Activated naive CD8-positive, alpha-beta T cell treated with anti-CD3 and anti-CD28 coated beads, Interleukin-2, amount 50 U/mL, for 24 hours (primary cell): ENCODE measurements around the gene LTK.

Experiments used
- ATAC-seq: fragments of 150-1000 bp; cut with Tn5 transposase; one replicate; pipeline ENCODE4 v1.10.0; 2021
- DNase-seq: peaks from one replicate; pipeline ENCODE4 v3.0.0; 2021
- H3K27ac Mint-ChIP-seq: one replicate; pipeline ENCODE4 v1.8.0; 2021; ENCODE audit warnings: mild to moderate bottlenecking, mixed read lengths
- H3K27me3 Mint-ChIP-seq: one replicate; pipeline ENCODE4 v1.8.0; 2021; ENCODE audit warnings: mixed read lengths
- H3K36me3 Mint-ChIP-seq: one replicate; pipeline ENCODE4 v1.8.0; 2021; ENCODE audit warnings: low read depth, mixed read lengths
- H3K4me1 Mint-ChIP-seq: one replicate; pipeline ENCODE4 v1.8.0; 2021; ENCODE audit warnings: mixed read lengths
- H3K4me3 Mint-ChIP-seq: one replicate; pipeline ENCODE4 v1.8.0; 2021; ENCODE audit warnings: mild to moderate bottlenecking, moderate library complexity, mixed read lengths
- H3K9me3 Mint-ChIP-seq: one replicate; pipeline ENCODE4 v1.8.0; 2021; ENCODE audit warnings: mixed read lengths

The LTK gene

GRCh38 chr15:41550066-41550775 lies 36.6 kb upstream of the LTK start:
- Mint-ChIP-seq H3K27ac (no peak overlapping the region), H3K36me3 (no peaks in the 10 kb centered on the region), H3K4me1 (no peaks in the 10 kb centered on the region), H3K27me3 (no peaks in the 10 kb centered on the region), H3K4me3 (no peak overlapping the region), H3K9me3 (no peaks in the 10 kb centered on the region)
- ATAC-seq = no peak
- no peak for DNase-seq

GRCh38 chr15:41546851-41547786 lies 33.5 kb upstream of the LTK start:
- no peak for ATAC-seq
- Mint-ChIP-seq H3K4me3 (no peak overlapping the region), H3K36me3 (no peaks in the 10 kb centered on the region), H3K27me3 (no peaks in the 10 kb centered on the region), H3K9me3 (no peaks in the 10 kb centered on the region), H3K4me1 (peaks cover 13% of the 10 kb centered on the region), H3K27ac (no peak overlapping the region)
- no peak for DNase-seq

GRCh38 chr15:41545218-41545617 lies 31.6 kb upstream of the LTK start:
- no peak for DNase-seq
- Mint-ChIP-seq H3K27ac (peak overlapping the region; percentile 4), H3K27me3 (no peaks in the 10 kb centered on the region), H3K36me3 (no peaks in the 10 kb centered on the region), H3K4me1 (peaks cover 14% of the 10 kb centered on the region), H3K9me3 (no peaks in the 10 kb centered on the region), H3K4me3 (peak overlapping the region; percentile 92)
- ATAC-seq = no peak

GRCh38 chr15:41544650-41545015 lies 31.0 kb upstream of the LTK start:
- ATAC-seq = no peak
- H3K36me3 Mint-ChIP-seq = no peaks in the 10 kb centered on the region
- peak overlapping the region; percentile 92 for H3K4me3 Mint-ChIP-seq
- DNase-seq = peak; percentile 16
- peak overlapping the region; percentile 4 for H3K27ac Mint-ChIP-seq
- H3K4me1 Mint-ChIP-seq = peaks cover 14% of the 10 kb centered on the region
- no peaks in the 10 kb centered on the region for H3K27me3 Mint-ChIP-seq
- no peaks in the 10 kb centered on the region for H3K9me3 Mint-ChIP-seq

- no peaks in the 10 kb centered on the region for H3K27me3 Mint-ChIP-seq
- DNase-seq = no peak
- no peaks in the 10 kb centered on the region for H3K9me3 Mint-ChIP-seq
- H3K4me1 Mint-ChIP-seq = peaks cover 14% of the 10 kb centered on the region
- H3K27ac Mint-ChIP-seq = peak overlapping the region; percentile 89
- no peaks in the 10 kb centered on the region for H3K36me3 Mint-ChIP-seq
- H3K4me3 Mint-ChIP-seq = peak overlapping the region; percentile 92
- peak; percentile 6 for ATAC-seq
Observed at GRCh38 chr15:41543521-41543870, 29.9 kb upstream of the LTK start.

- no peak for ATAC-seq
- Mint-ChIP-seq H3K4me3 (no peak overlapping the region), H3K27ac (no peak overlapping the region), H3K27me3 (no peaks in the 10 kb centered on the region), H3K4me1 (peaks cover 4% of the 10 kb centered on the region), H3K9me3 (no peaks in the 10 kb centered on the region), H3K36me3 (peaks cover 30% of the 10 kb centered on the region)
- no peak for DNase-seq
Observed at GRCh38 chr15:41536866-41537265, 23.2 kb upstream of the LTK start.

GRCh38 chr15:41535544-41535943 lies 21.9 kb upstream of the LTK start:
- H3K36me3 Mint-ChIP-seq = peaks cover 34% of the 10 kb centered on the region
- no peak for DNase-seq
- no peaks in the 10 kb centered on the region for H3K9me3 Mint-ChIP-seq
- ATAC-seq = no peak
- no peak overlapping the region for H3K4me3 Mint-ChIP-seq
- no peaks in the 10 kb centered on the region for H3K27me3 Mint-ChIP-seq
- peaks cover 6% of the 10 kb centered on the region for H3K4me1 Mint-ChIP-seq
- H3K27ac Mint-ChIP-seq = no peak overlapping the region

- Mint-ChIP-seq H3K4me3 (no peak overlapping the region), H3K9me3 (no peaks in the 10 kb centered on the region)
Observed at GRCh38 chr15:41530363-41530956, 16.8 kb upstream of the LTK start.

GRCh38 chr15:41523097-41523496 lies 9.5 kb upstream of the LTK start:
- Mint-ChIP-seq H3K27ac (no peak overlapping the region), H3K4me1 (no peaks in the 10 kb centered on the region), H3K27me3 (no peaks in the 10 kb centered on the region), H3K9me3 (no peaks in the 10 kb centered on the region), H3K4me3 (no peak overlapping the region), H3K36me3 (peaks cover 19% of the 10 kb centered on the region)
- ATAC-seq (no peak), DNase-seq (no peak)

More at GRCh38 chr15:41530363-41530956, 16.8 kb upstream of the LTK start:
- no peak for ATAC-seq
- no peak for DNase-seq
- Mint-ChIP-seq H3K27ac (no peak overlapping the region), H3K27me3 (no peaks in the 10 kb centered on the region), H3K36me3 (peaks cover 40% of the 10 kb centered on the region), H3K4me1 (peaks cover 3% of the 10 kb centered on the region)

GRCh38 chr15:41521614-41522013 lies 8.0 kb upstream of the LTK start:
- Mint-ChIP-seq H3K36me3 (peaks cover 17% of the 10 kb centered on the region), H3K9me3 (no peaks in the 10 kb centered on the region), H3K27ac (no peak overlapping the region), H3K4me3 (no peak overlapping the region), H3K4me1 (no peaks in the 10 kb centered on the region), H3K27me3 (no peaks in the 10 kb centered on the region)
- DNase-seq (no peak), ATAC-seq (no peak)

- no peak for ATAC-seq
Observed at GRCh38 chr15:41520636-41521035, 7.0 kb upstream of the LTK start.

GRCh38 chr15:41517895-41518449 lies 4.3 kb upstream of the LTK start:
- peaks cover 14% of the 10 kb centered on the region for H3K4me1 Mint-ChIP-seq
- DNase-seq = no peak
- peaks cover 17% of the 10 kb centered on the region for H3K36me3 Mint-ChIP-seq
- H3K9me3 Mint-ChIP-seq = no peaks in the 10 kb centered on the region
- no peak overlapping the region for H3K4me3 Mint-ChIP-seq
- ATAC-seq = no peak
- no peak overlapping the region for H3K27ac Mint-ChIP-seq
- peaks cover 8% of the 10 kb centered on the region for H3K27me3 Mint-ChIP-seq

More at GRCh38 chr15:41520636-41521035, 7.0 kb upstream of the LTK start:
- no peak overlapping the region for H3K4me3 Mint-ChIP-seq
- no peaks in the 10 kb centered on the region for H3K27me3 Mint-ChIP-seq
- peaks cover 17% of the 10 kb centered on the region for H3K36me3 Mint-ChIP-seq
- H3K4me1 Mint-ChIP-seq = no peaks in the 10 kb centered on the region
- no peak overlapping the region for H3K27ac Mint-ChIP-seq
- no peak for DNase-seq
- no peaks in the 10 kb centered on the region for H3K9me3 Mint-ChIP-seq

GRCh38 chr15:41512940-41513505 lies 604 bp downstream of the LTK start:
- Mint-ChIP-seq H3K27ac (no peak overlapping the region), H3K4me1 (peaks cover 24% of the 10 kb centered on the region), H3K4me3 (peak overlapping the region; percentile 58), H3K9me3 (no peaks in the 10 kb centered on the region), H3K36me3 (peaks cover 7% of the 10 kb centered on the region), H3K27me3 (peaks cover 28% of the 10 kb centered on the region)
- DNase-seq = no peak
- peak; percentile 18 for ATAC-seq

- H3K27ac Mint-ChIP-seq = no peak overlapping the region
- peaks cover 28% of the 10 kb centered on the region for H3K27me3 Mint-ChIP-seq
- H3K9me3 Mint-ChIP-seq = no peaks in the 10 kb centered on the region
- DNase-seq (no peak), ATAC-seq (no peak)
- H3K4me1 Mint-ChIP-seq = peaks cover 24% of the 10 kb centered on the region
- H3K4me3 Mint-ChIP-seq = peak overlapping the region; percentile 58
- peaks cover 4% of the 10 kb centered on the region for H3K36me3 Mint-ChIP-seq
Observed at GRCh38 chr15:41512512-41512939, 1.1 kb downstream of the LTK start.
